CD4-positive, alpha-beta T cell treated with Interleukin-15 for 1 hour (primary cell): ENCODE data around the gene NUF2.
"Not testable (repeated sequence)": the region's sequence is repeated elsewhere in the genome, so short reads cannot be mapped to it uniquely, and the experiment has no call there.

Experiments used
- DNase-seq: peaks from one replicate; pipeline ENCODE4 v3.0.0-alpha.2; 2020

NUF2 gene

GRCh38 chr1:163321311-163322305 lies at the start of gene NUF2:
Gene NUF2, plus strand, starts transcription at chr1:163321954. Its CDS starts 4,098 bp downstream, at chr1:163326052.
- DNase-seq = peak; percentile 96

- no peak for DNase-seq
Measured at GRCh38 chr1:163273766-163274441, 47.9 kb upstream of the NUF2 start.

- no peak for DNase-seq
Measured at GRCh38 chr1:163275222-163275621, 46.5 kb upstream of the NUF2 start.

- DNase-seq = no peak
Measured at GRCh38 chr1:163278602-163279001, 43.2 kb upstream of the NUF2 start.

- not testable (repeated sequence) for DNase-seq
Measured at GRCh38 chr1:163284867-163285266, 36.9 kb upstream of the NUF2 start.

- DNase-seq = no peak
Measured at GRCh38 chr1:163290025-163290640, 31.6 kb upstream of the NUF2 start.

GRCh38 chr1:163291461-163291860 lies 30.3 kb upstream of the NUF2 start:
- DNase-seq = no peak

- not testable (repeated sequence) for DNase-seq
Measured at GRCh38 chr1:163292153-163292552, 29.6 kb upstream of the NUF2 start.

GRCh38 chr1:163293497-163293896 lies 28.3 kb upstream of the NUF2 start:
- DNase-seq = not testable (repeated sequence)

- no peak for DNase-seq
Measured at GRCh38 chr1:163295949-163296348, 25.8 kb upstream of the NUF2 start.

- no peak for DNase-seq
Measured at GRCh38 chr1:163296504-163297263, 25.1 kb upstream of the NUF2 start.

GRCh38 chr1:163298365-163298764 lies 23.4 kb upstream of the NUF2 start:
- DNase-seq = no peak

GRCh38 chr1:163300568-163300967 lies 21.2 kb upstream of the NUF2 start:
- no peak for DNase-seq

- no peak for DNase-seq
Measured at GRCh38 chr1:163303561-163303960, 18.2 kb upstream of the NUF2 start.

GRCh38 chr1:163305441-163305840 lies 16.3 kb upstream of the NUF2 start:
- no peak for DNase-seq

- no peak for DNase-seq
Measured at GRCh38 chr1:163307479-163308171, 14.1 kb upstream of the NUF2 start.

GRCh38 chr1:163308811-163309210 lies 12.9 kb upstream of the NUF2 start:
- no peak for DNase-seq

GRCh38 chr1:163315773-163316374 lies 5.9 kb upstream of the NUF2 start:
- no peak for DNase-seq

- no peak for DNase-seq
Measured at GRCh38 chr1:163320891-163321290, 863 bp upstream of the NUF2 start.

- DNase-seq = not testable (repeated sequence)
Measured at GRCh38 chr1:163323339-163323738, 1.6 kb downstream of the NUF2 start.

- DNase-seq = no peak
Measured at GRCh38 chr1:163331116-163331515, 9.4 kb downstream of the NUF2 start.

GRCh38 chr1:163335216-163335615 lies 13.5 kb downstream of the NUF2 start:
- DNase-seq = no peak
